BLaER1 treated with 17β-estradiol and CSF1 and Interleukin-3, amounts not matched to agents 10 nM and 100 nM (cell line): ENCODE measurements around the gene KMT2E.

Experiments used
- H3K27ac ChIP-seq, 11 experiments: shearing (Covaris generic); formaldehyde crosslinking; 2 replicates each; pipeline ENCODE4 v1.8.1; 2022
- H3K27me3 ChIP-seq, 11 experiments: shearing (Covaris generic); formaldehyde crosslinking; 2 replicates each; pipeline ENCODE4 v1.8.1; 2022
- H3K36me3 ChIP-seq, 11 experiments: shearing (Covaris generic); formaldehyde crosslinking; 2 replicates each; pipeline ENCODE4 v1.8.1; 2022
- H3K4me1 ChIP-seq, 10 experiments: shearing (Covaris generic); formaldehyde crosslinking; 2 replicates each; pipeline ENCODE4 v1.8.1; 2022
- H3K4me2 ChIP-seq, 11 experiments: shearing (Covaris generic); formaldehyde crosslinking; 2 replicates each; pipeline ENCODE4 v1.8.1; 2022
- H3K4me3 ChIP-seq, 10 experiments: shearing (Covaris generic); formaldehyde crosslinking; 2 replicates each; pipeline ENCODE4 v1.8.1; 2022
- H3K9ac ChIP-seq, 11 experiments: shearing (Covaris generic); formaldehyde crosslinking; 2 replicates each; pipeline ENCODE4 v1.8.1; 2022
- H3K9me3 ChIP-seq, 11 experiments: shearing (Covaris generic); formaldehyde crosslinking; replicated peaks in 1 of 11; 2 replicates each; pipeline ENCODE4 v1.8.1; 2022
- H4K20me1 ChIP-seq, 11 experiments: shearing (Covaris generic); formaldehyde crosslinking; 2 replicates each; pipeline ENCODE4 v1.8.1; 2022
- Cebpa-rat ChIP-seq, 11 experiments: shearing (Covaris generic); IDR thresholded peaks; 2 replicates each; pipeline ENCODE4 v1.8.1; 2022

KMT2E gene

GRCh38 chr7:105019269-105019668 lies 5.3 kb downstream of the KMT2E start:
- Histone ChIP-seq H3K27ac (peak overlapping the region in 1 of 11 experiments; percentile 2; a peak in 1 of 22 replicates), H3K4me3 (0 out of 20 replicates have a peak overlapping the region, but pooled peaks of 1 of the 10 experiments have one; percentile 8), H3K4me1 (peaks cover 38 to 77% (median 57%) of the 10 kb centered on the region in 10 experiments), H3K9ac (peak overlapping the region in 3 of 11 experiments; percentile 14 to 38 (median 30); a peak in 1 of 22 replicates), H3K9me3 (no peaks in the 10 kb centered on the region), H3K27me3 (no peaks in the 10 kb centered on the region), H4K20me1 (peaks cover 44 to 96% (median 84%) of the 10 kb centered on the region in 11 experiments; a peak in 21 of 22 replicates), H3K4me2 (peak overlapping the region; percentile 53 to 85 (median 78); a peak in 20 of 22 replicates), H3K36me3 (peaks cover 0 to 23% (median 7%) of the 10 kb centered on the region in 11 experiments; a peak in 12 of 22 replicates)
- no peak for TF ChIP-seq Cebpa-rat (IDR thresholded peaks at IDR 0.05)

- H3K4me2 ChIP-seq: peak overlapping the region; percentile 53 to 85 (median 78); a peak in 21 of 22 replicates
- H3K27ac ChIP-seq: peak overlapping the region in 8 of 11 experiments; percentile 10 to 70 (median 39); a peak in 15 of 22 replicates
- H3K36me3 ChIP-seq: peaks cover 0 to 27% (median 7%) of the 10 kb centered on the region in 11 experiments; a peak in 12 of 22 replicates
- H4K20me1 ChIP-seq: peaks cover 60 to 100% (median 100%) of the 10 kb centered on the region in 11 experiments
- H3K4me3 ChIP-seq: peak overlapping the region in 3 of 10 experiments; percentile 20 to 38 (median 25); a peak in 6 of 20 replicates
- peak overlapping the region in 4 of 11 experiments; percentile 0 to 67 (median 43); a peak in 5 of 22 replicates for H3K9ac ChIP-seq
- H3K4me1 ChIP-seq: peaks cover 47 to 93% (median 74%) of the 10 kb centered on the region in 10 experiments
- H3K27me3 ChIP-seq: no peaks in the 10 kb centered on the region
- no peaks in the 10 kb centered on the region for H3K9me3 ChIP-seq
- TF ChIP-seq Cebpa-rat (IDR thresholded peaks at IDR 0.05): no peak
These were observed 6.9 kb downstream of the KMT2E start for GRCh38 chr7:105020926-105021325.

- peak overlapping the region in 3 of 10 experiments; percentile 20 to 38 (median 25); a peak in 4 of 20 replicates for H3K4me3 ChIP-seq
These were observed 7.3 kb downstream of the KMT2E start for GRCh38 chr7:105021352-105021751.

GRCh38 chr7:105021967-105022366 lies 8.0 kb downstream of the KMT2E start:
- peaks cover 50 to 97% (median 81%) of the 10 kb centered on the region in 10 experiments for H3K4me1 ChIP-seq
- H3K27ac ChIP-seq: peak overlapping the region in 3 of 11 experiments; percentile 32 to 70 (median 65); a peak in 6 of 22 replicates
- no peak for TF ChIP-seq Cebpa-rat (IDR thresholded peaks at IDR 0.05)
- peaks cover 71 to 100% (median 100%) of the 10 kb centered on the region in 11 experiments for H4K20me1 ChIP-seq
- peak overlapping the region; percentile 13 to 85 (median 69); a peak in 16 of 22 replicates for H3K4me2 ChIP-seq
- H3K9me3 ChIP-seq: no peaks in the 10 kb centered on the region
- peaks cover 0 to 34% (median 7%) of the 10 kb centered on the region in 11 experiments; a peak in 12 of 22 replicates for H3K36me3 ChIP-seq
- no peak overlapping the region for H3K9ac ChIP-seq
- no peak overlapping the region for H3K4me3 ChIP-seq
- no peaks in the 10 kb centered on the region for H3K27me3 ChIP-seq

More at GRCh38 chr7:105021352-105021751, 7.3 kb downstream of the KMT2E start:
- Histone ChIP-seq H4K20me1 (peaks cover 65 to 100% (median 100%) of the 10 kb centered on the region in 11 experiments), H3K4me2 (peak overlapping the region; percentile 53 to 85 (median 78); a peak in 21 of 22 replicates), H3K9ac (peak overlapping the region in 3 of 11 experiments; percentile 0 to 44 (median 42); a peak in 4 of 22 replicates), H3K4me1 (peaks cover 47 to 97% (median 77%) of the 10 kb centered on the region in 10 experiments), H3K27ac (peak overlapping the region in 7 of 11 experiments; percentile 10 to 70 (median 41); a peak in 13 of 22 replicates), H3K27me3 (no peaks in the 10 kb centered on the region), H3K36me3 (peaks cover 0 to 28% (median 7%) of the 10 kb centered on the region in 11 experiments; a peak in 12 of 22 replicates), H3K9me3 (no peaks in the 10 kb centered on the region)
- TF ChIP-seq Cebpa-rat (IDR thresholded peaks at IDR 0.05): no peak

- Histone ChIP-seq H4K20me1 (peaks cover 76 to 100% (median 100%) of the 10 kb centered on the region in 11 experiments), H3K4me2 (peak overlapping the region in 10 of 11 experiments; percentile 13 to 85 (median 74); a peak in 16 of 22 replicates), H3K4me1 (peaks cover 54 to 100% (median 86%) of the 10 kb centered on the region in 10 experiments), H3K27ac (peak overlapping the region in 3 of 11 experiments; percentile 32 to 70 (median 65); a peak in 6 of 22 replicates), H3K4me3 (no peak overlapping the region), H3K9ac (no peak overlapping the region), H3K27me3 (no peaks in the 10 kb centered on the region), H3K9me3 (no peaks in the 10 kb centered on the region), H3K36me3 (peaks cover 0 to 39% (median 7%) of the 10 kb centered on the region in 11 experiments; a peak in 12 of 22 replicates)
- TF ChIP-seq Cebpa-rat (IDR thresholded peaks at IDR 0.05): no peak
These were observed 8.5 kb downstream of the KMT2E start for GRCh38 chr7:105022458-105022857.

- no peak for TF ChIP-seq Cebpa-rat (IDR thresholded peaks at IDR 0.05)
- no peak overlapping the region for H3K9ac ChIP-seq
- H3K4me3 ChIP-seq: no peak overlapping the region
- H3K9me3 ChIP-seq: no peaks in the 10 kb centered on the region
- H3K27me3 ChIP-seq: no peaks in the 10 kb centered on the region
- 0 out of 22 replicates have a peak overlapping the region, but pooled peaks of 1 of the 11 experiments have one; percentile 6 for H3K27ac ChIP-seq
- peak overlapping the region in 10 of 11 experiments; percentile 14 to 82 (median 36); a peak in 16 of 22 replicates for H3K4me2 ChIP-seq
- H3K36me3 ChIP-seq: peaks cover 0 to 56% (median 15%) of the 10 kb centered on the region in 11 experiments; a peak in 19 of 22 replicates
- H3K4me1 ChIP-seq: peaks cover 43 to 100% (median 77%) of the 10 kb centered on the region in 10 experiments
- peaks cover 88 to 100% (median 100%) of the 10 kb centered on the region in 11 experiments for H4K20me1 ChIP-seq
These were observed 10.7 kb downstream of the KMT2E start for GRCh38 chr7:105024734-105025133.

- Histone ChIP-seq H3K27ac (no peak overlapping the region), H3K4me2 (peak overlapping the region in 9 of 11 experiments; percentile 1 to 82 (median 13); a peak in 11 of 22 replicates), H4K20me1 (peaks cover 88 to 100% (median 100%) of the 10 kb centered on the region in 11 experiments)
These were observed 12.7 kb downstream of the KMT2E start for GRCh38 chr7:105026750-105027149.

GRCh38 chr7:105027176-105027853 lies 13.3 kb downstream of the KMT2E start:
- Histone ChIP-seq H3K27me3 (no peaks in the 10 kb centered on the region), H4K20me1 (peaks cover 93 to 100% (median 100%) of the 10 kb centered on the region in 11 experiments), H3K36me3 (peaks cover 4 to 50% (median 17%) of the 10 kb centered on the region in 11 experiments; a peak in 19 of 22 replicates), H3K9me3 (no peaks in the 10 kb centered on the region), H3K27ac (no peak overlapping the region; a peak in 1 of 22 replicates), H3K4me2 (peak overlapping the region in 9 of 11 experiments; percentile 1 to 82 (median 13); a peak in 10 of 22 replicates), H3K4me3 (no peak overlapping the region), H3K4me1 (peaks cover 18 to 92% (median 51%) of the 10 kb centered on the region in 10 experiments), H3K9ac (peak overlapping the region in 1 of 11 experiments; percentile 2; a peak in 1 of 22 replicates)
- no peak for TF ChIP-seq Cebpa-rat (IDR thresholded peaks at IDR 0.05)

More at GRCh38 chr7:105026750-105027149, 12.7 kb downstream of the KMT2E start:
- Histone ChIP-seq H3K9ac (no peak overlapping the region), H3K4me1 (peaks cover 23 to 94% (median 56%) of the 10 kb centered on the region in 10 experiments), H3K9me3 (no peaks in the 10 kb centered on the region), H3K27me3 (no peaks in the 10 kb centered on the region), H3K4me3 (no peak overlapping the region), H3K36me3 (peaks cover 0 to 50% (median 19%) of the 10 kb centered on the region in 11 experiments; a peak in 18 of 22 replicates)
- no peak for TF ChIP-seq Cebpa-rat (IDR thresholded peaks at IDR 0.05)
